Psoas muscle (tissue), 8 donors: Measurements from ENCODE around the gene PRXL2C. TPM values are rescaled to one million over a fixed set of nuclear protein-coding genes. Genes with fewer than 3 reads are reported as not detected.
"Not testable (repeated sequence)": the region's sequence is repeated elsewhere in the genome, so short reads cannot be mapped to it uniquely, and the experiment has no call there.

Experiments used
- ATAC-seq, 4 donors: fragments of 200-7000 bp; cut with Tn5 transposase; one replicate each; pipeline ENCODE4 v1.9.1; 2020; ENCODE audit warnings: moderate library complexity in 3 of 4, mild to moderate bottlenecking in 2 of 4
- DNase-seq, 2 donors: peaks; one replicate each; pipeline ENCODE4 v3.0.0-alpha.2; 2020
- H3K27ac ChIP-seq: fragments of 200-600 bp; one replicate; pipeline ENCODE4 v1.8.0; 2022
- H3K27me3 ChIP-seq, 3 donors: fragments of 200-600 bp in 1 of 3; one replicate each; pipeline versions ENCODE4 v1.6.1 to v1.8.0; 2013 to 2022; ENCODE audit warnings: low read length in 2 of 3, mild to moderate bottlenecking in 2 of 3, moderate library complexity in 1 of 3; ENCODE audit not compliant: insufficient read depth in 3 of 3
- H3K36me3 ChIP-seq, 2 donors: fragments of 200-600 bp in 1 of 2; one replicate each; pipeline versions ENCODE4 v1.6.1 to v1.8.0; 2013 to 2022; ENCODE audit warnings: low read depth in 1 of 2, mild to moderate bottlenecking in 1 of 2, moderate library complexity in 1 of 2; ENCODE audit not compliant: insufficient read depth in 1 of 2
- H3K4me1 ChIP-seq: fragments of 200-600 bp; one replicate; pipeline ENCODE4 v1.8.0; 2022
- H3K4me3 ChIP-seq: fragments of 200-600 bp; one replicate; pipeline ENCODE4 v1.8.0; 2022; ENCODE audit warnings: mild to moderate bottlenecking
- H3K9me3 ChIP-seq: fragments of 200-600 bp; one replicate; pipeline ENCODE4 v1.8.0; 2022
- CTCF ChIP-seq: fragments of 200-600 bp; IDR thresholded peaks from one replicate; pipeline ENCODE4 v1.8.0; 2022; ENCODE audit warnings: antibody characterized with exemption
- WGBS, 3 donors: extraction: QIAGEN DNeasy Blood & Tissue Kit; methylation state at CpG; one replicate each; pipeline versions ENCODE4 v1.1.6 to v1.1.7; 2013; 5-methylcytosine and 5-hydroxymethylcytosine counted together
- intact Hi-C, 2 donors: fragments of 100-400 bp; cut with DNase I; formaldehyde crosslinking; loops; one replicate each; pipeline versions ENCODE4 v1.11.0 to v1.14.2; 2022
- polyA plus RNA-seq, 3 donors: library from polyadenylated mRNA; stranded (reverse); fragments of 200-250 nt; gene quantifications; one replicate each; pipeline ENCODE4 v1.2.3, GENCODE V29; 2013
- total RNA-seq, 4 donors: library from RNA; stranded (reverse); fragmentation: NEBNext Ultra II Directional in 2 of 4; extraction: Animal tissue kit (Norgen Biotek cat#: 25700) in 2 of 4; gene quantifications; one replicate each; pipeline versions ENCODE4 v1.2.1 to v1.2.4, GENCODE V29; 2021 to 2023
- donor health status: healthy with polysubstance abuse.
- donor health status: DM: no; HTN: no; CAD: no; lungs with moderate emphysema.
- donor health status: Bipolar disorder and iron deficiency.
- donor health status: healthy.
- donor health status: DM: yes; HTN: yes; CAD: no.
- donor health status: DM: no; HTN: no; CAD: no.
- donor health status: DM: no; HTN: no; CAD: no.
- donor health status: DM: yes; HTN: yes; CAD: no.

Gene PRXL2C
- total and polyA plus RNA-seq, 7 donors = 6.2 to 31.3 (median 16.9) TPM

GRCh38 chr9:96688187-96688586 is 33.1 kb upstream of the PRXL2C start:
- intact Hi-C loops = no loop called here
- 58 to 67% (median 62%) methylated on average over 5 of the region's 5 CpGs for WGBS, 3 donors
- H3K9me3 ChIP-seq = no peaks in the 10 kb centered on the region
- H3K27ac ChIP-seq = peak overlapping the region; percentile 36
- peaks cover 18% of the 10 kb centered on the region for H3K4me1 ChIP-seq
- H3K36me3 ChIP-seq = no peaks in the 10 kb centered on the region
- TF ChIP-seq CTCF = no peak
- H3K27me3 ChIP-seq = no peaks in the 10 kb centered on the region
- DNase-seq (no peak), ATAC-seq (no peak)
- H3K4me3 ChIP-seq = peak overlapping the region; percentile 5

GRCh38 chr9:96686638-96687335 is 31.7 kb upstream of the PRXL2C start:
- H3K4me3 ChIP-seq = peak overlapping the region; percentile 76
- intact Hi-C loops = no loop called here
- DNase-seq (peak; percentile 86 to 93), ATAC-seq (peak; percentile 97 to 100 (median 98))
- WGBS, 3 donors = 1 to 2% (median 2%) methylated on average over 62 of the region's 62 CpGs
- H3K9me3 ChIP-seq = no peaks in the 10 kb centered on the region
- H3K27me3 ChIP-seq = no peaks in the 10 kb centered on the region
- peaks cover 18% of the 10 kb centered on the region for H3K4me1 ChIP-seq
- peak overlapping the region; percentile 75 for H3K27ac ChIP-seq
- peak; percentile 55 for TF ChIP-seq CTCF
- no peaks in the 10 kb centered on the region for H3K36me3 ChIP-seq

- TF ChIP-seq CTCF = no peak
- Histone ChIP-seq H3K9me3 (no peaks in the 10 kb centered on the region), H3K4me1 (no peaks in the 10 kb centered on the region), H3K27ac (no peak overlapping the region), H3K36me3 (no peaks in the 10 kb centered on the region), H3K4me3 (no peak overlapping the region), H3K27me3 (no peaks in the 10 kb centered on the region)
- intact Hi-C loops = no loop called here
- WGBS, 3 donors = 53 to 66% (median 60%) methylated on average over 4 of the region's 4 CpGs
- no peak for ATAC-seq
- DNase-seq = no peak
Measured at GRCh38 chr9:96680812-96681499, 25.8 kb upstream of the PRXL2C start.

- no peak for ATAC-seq
- Histone ChIP-seq H3K4me3 (no peak overlapping the region), H3K36me3 (no peaks in the 10 kb centered on the region), H3K4me1 (no peaks in the 10 kb centered on the region), H3K9me3 (no peaks in the 10 kb centered on the region), H3K27me3 (no peaks in the 10 kb centered on the region), H3K27ac (no peak overlapping the region)
- DNase-seq = no peak
- TF ChIP-seq CTCF = no peak
- intact Hi-C loops = no loop called here
Measured at GRCh38 chr9:96674906-96675538, 19.9 kb upstream of the PRXL2C start.

DNA sequence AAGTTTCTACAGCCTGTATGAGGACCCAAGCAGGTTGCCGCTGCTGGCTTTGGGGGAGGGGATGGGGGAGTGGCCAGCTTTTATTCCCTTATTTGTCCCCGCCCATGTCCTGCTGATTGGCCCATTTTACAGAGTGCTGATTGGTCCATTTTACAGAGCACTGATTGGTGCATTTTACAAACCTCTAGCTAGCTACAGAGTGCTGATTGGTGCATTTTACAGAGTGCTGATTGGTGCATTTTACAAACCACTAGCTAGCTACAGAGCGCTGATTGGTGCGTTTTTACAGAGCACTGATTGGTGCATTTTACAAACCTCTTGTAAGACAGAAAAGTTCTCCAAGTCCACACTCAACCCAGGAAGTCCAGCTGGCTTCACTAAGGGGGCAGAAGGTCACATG is 18.7 kb upstream of the PRXL2C start:
- 87 to 95% (median 91%) methylated on average over 4 of the region's 4 CpGs for WGBS, 3 donors

More for the DNA sequence above, 18.7 kb upstream of the PRXL2C start:
- H3K27ac ChIP-seq, ATAC-seq, H3K27me3 ChIP-seq, H3K4me1 ChIP-seq, H3K4me3 ChIP-seq, DNase-seq, intact Hi-C loops, H3K9me3 ChIP-seq, H3K36me3 ChIP-seq: not testable (repeated sequence)
